GM18868 (cell line): ENCODE measurements around the gene SMIM5.
"Not testable (repeated sequence)": the region's sequence is repeated elsewhere in the genome, so short reads cannot be mapped to it uniquely, and the experiment has no call there.

Experiments
- ATAC-seq: cut with Tn5 transposase; IDR thresholded peaks from one replicate; pipeline ENCODE4 v1.9.1; 2021; ENCODE audit warnings: mild to moderate bottlenecking, moderate library complexity; ENCODE audit not compliant: unreplicated experiment

SMIM5 gene

GRCh38 chr17:75624021-75624420, 9.2 kb upstream of the SMIM5 start:
- no peak for ATAC-seq

- ATAC-seq = no peak
These were observed 8.4 kb upstream of the SMIM5 start for GRCh38 chr17:75624714-75625345.

- ATAC-seq = no peak
These were observed 7.3 kb upstream of the SMIM5 start for GRCh38 chr17:75625813-75626486.

- no peak for ATAC-seq
These were observed 6.7 kb upstream of the SMIM5 start for GRCh38 chr17:75626496-75627038.

GRCh38 chr17:75627094-75627493, 6.1 kb upstream of the SMIM5 start:
- no peak for ATAC-seq

- ATAC-seq = no peak
These were observed 4.8 kb upstream of the SMIM5 start for GRCh38 chr17:75628425-75628824.

DNA sequence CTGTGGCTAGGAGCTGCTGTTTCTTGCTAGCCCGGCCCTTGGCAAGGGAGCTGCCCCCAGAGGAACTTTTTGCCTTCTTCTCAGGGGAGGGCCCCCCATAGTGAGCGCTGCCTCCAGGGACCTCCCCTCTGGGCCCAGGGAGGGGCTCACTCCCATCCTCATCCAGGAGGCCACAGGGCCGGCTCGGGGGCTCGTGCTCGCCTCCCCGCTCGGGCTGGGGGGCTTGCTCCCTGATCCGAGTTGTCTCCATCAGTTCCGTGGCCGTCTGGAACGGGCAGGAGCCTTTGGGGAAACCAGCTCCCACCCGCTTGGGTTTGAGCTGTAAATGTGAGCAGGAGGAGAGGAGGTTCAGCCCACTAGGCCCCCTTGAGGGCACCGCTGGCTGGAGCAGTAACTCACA, 4.1 kb upstream of the SMIM5 start:
- ATAC-seq = no peak

- ATAC-seq = no peak
These were observed 2.9 kb upstream of the SMIM5 start for GRCh38 chr17:75630071-75630917.

- no peak for ATAC-seq
These were observed 1.9 kb upstream of the SMIM5 start for GRCh38 chr17:75631353-75631752.

- ATAC-seq = no peak
These were observed 806 bp upstream of the SMIM5 start for GRCh38 chr17:75632428-75632827.

DNA sequence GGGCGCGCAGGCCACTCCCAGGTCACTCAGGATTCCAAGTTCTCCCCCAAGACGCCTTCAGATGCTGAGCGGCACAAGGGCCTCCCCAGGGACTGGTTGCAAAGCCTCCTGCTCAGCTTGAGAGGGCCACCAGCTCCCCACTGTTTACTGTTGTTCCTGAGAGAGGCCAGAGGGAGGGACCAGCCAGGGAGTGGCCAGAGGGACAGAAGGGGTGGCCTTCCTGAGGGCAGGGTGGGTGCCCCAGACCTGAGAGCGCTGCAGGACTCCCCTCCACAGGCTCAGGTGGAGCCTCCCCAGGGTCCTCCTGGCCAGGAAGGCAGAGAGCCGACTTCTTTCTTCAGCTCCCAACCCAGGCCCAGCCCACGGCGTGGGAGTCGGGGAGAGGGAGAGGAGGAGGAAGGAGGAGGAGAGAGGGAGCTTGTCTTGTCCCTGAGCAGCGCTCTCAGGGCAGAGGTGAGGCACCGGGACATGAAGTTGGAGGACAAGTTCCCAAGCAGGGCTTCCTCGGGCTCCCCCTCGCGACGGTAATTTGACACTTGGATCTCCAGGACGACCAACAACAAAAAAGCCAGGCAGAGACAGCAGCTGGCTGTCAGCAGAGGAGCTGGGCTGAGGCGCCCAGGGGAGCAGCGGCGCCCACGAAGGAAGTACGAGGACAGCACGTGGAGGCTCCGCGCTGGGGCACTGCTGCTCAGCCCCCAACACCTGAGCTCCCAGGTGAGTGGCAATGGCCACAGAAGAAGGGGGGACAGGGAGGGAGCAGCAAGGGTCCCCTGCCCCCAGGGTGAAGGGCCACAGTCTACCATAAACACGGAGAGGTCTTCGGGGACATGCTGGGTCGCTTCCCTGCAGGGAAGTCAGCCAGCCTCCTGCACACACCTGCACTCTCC, 497 bp downstream of the SMIM5 start:
- no peak for ATAC-seq

DNA sequence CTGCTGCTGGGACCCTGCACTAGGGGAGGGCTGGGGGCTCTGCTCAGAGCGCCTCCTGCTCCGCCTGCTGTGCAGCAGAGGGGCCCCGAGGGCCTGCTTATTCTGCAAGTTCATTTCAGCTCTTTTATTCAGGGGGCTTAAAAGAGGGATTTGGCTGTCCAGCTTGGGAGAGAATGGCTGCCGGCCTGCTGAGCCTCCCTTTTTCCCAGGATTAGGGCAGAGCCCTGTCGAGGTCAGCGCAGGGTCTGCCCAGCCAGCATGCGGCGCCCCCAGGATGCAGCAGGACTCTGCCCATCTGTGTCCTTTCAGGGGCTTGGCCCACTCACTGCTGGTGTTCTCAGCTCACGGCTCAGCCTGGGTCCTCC, 1.1 kb downstream of the SMIM5 start:
- no peak for ATAC-seq

- no peak for ATAC-seq
These were observed 1.7 kb downstream of the SMIM5 start for GRCh38 chr17:75634754-75635609.

DNA sequence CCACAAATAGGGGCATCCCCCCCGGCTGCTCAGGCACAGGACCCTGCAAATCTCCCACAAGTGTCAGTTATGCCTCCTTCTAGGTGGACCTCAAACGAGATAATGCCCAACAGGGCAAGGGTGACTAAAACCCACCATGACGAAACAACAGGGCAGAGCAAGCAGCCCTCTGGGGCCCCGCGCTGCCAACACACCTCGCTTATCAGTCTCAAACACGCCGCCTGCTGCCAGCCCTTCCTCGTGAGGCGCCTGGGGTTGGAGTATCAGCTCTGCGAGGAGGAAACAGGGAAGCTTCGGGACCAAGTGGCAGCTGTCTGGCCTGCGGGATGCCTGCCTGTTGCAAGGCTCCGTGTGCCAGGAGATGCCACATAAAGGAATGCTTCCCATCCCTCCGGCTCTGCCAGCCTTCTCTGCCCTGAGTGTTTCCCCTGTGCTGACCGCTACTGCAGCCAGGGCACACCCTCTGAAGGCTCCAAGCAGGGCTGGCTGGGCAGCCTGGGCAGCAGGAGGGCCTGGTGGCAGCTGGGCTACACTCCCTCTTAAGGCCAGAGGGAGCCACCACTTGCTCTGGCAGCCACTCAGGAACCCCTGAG, 2.5 kb downstream of the SMIM5 start:
- ATAC-seq = no peak

- no peak for ATAC-seq
These were observed 3.3 kb downstream of the SMIM5 start for GRCh38 chr17:75636381-75637142.

DNA sequence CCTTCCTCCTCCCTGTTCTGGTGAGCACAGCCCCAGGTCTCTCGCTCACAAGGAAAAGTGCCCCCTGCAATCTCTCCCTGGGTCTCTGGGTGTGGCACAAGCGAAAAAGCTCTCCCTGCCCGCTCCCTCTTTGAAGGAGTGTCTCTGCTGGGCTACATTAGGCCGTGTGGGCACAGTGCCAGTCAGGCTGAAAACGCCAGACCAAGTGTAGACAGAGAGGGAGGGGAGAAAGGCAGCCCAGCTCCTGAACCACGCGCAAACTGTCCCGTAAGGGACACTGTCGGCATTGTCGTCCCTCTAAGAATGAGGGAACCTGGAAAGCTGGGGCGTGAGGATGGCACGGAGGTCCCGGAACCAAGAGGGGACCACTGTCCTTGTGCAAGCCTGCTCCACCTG, 3.9 kb downstream of the SMIM5 start:
- ATAC-seq = no peak

- no peak for ATAC-seq
These were observed 4.3 kb downstream of the SMIM5 start for GRCh38 chr17:75637551-75637950.

DNA sequence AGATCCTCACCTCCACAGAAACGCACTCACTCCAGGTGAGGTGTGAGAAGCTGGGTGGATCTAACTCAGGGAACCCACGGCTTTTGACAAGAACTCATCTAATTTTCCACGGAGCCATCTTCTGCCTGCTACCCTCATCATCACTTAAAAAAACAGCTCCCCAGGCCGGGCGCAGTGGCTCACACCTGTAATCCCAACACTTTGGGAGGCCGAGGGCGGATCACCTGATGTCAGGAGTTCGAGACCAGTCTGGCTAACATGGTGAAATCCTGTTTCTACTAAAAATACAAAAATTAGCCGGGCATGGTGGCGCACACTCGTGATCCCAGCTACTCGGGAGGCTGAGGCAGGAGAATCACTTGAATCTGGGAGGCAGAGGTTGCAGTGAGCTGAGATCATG, 4.8 kb downstream of the SMIM5 start:
- not testable (repeated sequence) for ATAC-seq

GRCh38 chr17:75638893-75639292, 5.7 kb downstream of the SMIM5 start:
- ATAC-seq = no peak
